Astrocyte of the spinal cord (primary cell): ENCODE data around the gene PLA2G6.

Experiments used
- DNase-seq: peaks from one replicate; pipeline ENCODE4 v3.0.0; 2011; ENCODE audit warnings: low read depth, low spot score
- H3K4me3 ChIP-seq: 2 replicates; pipeline ENCODE4 v1.5.1; 2011; ENCODE audit warnings: low read depth, mild to moderate bottlenecking, low read length, moderate library complexity
- CTCF ChIP-seq: IDR thresholded peaks from 2 replicates; pipeline ENCODE4 v1.5.1; 2012; ENCODE audit warnings: low read depth, mild to moderate bottlenecking, low read length, inconsistent platforms
- in situ Hi-C: cut with HindIII; loops from 2 replicates; pipeline ENCODE4 v1.10.0; 2017; ENCODE audit warnings: low sequenced_read_pairs

The PLA2G6 gene

GRCh38 chr22:38220163-38220562, 38.5 kb upstream of the PLA2G6 start:
- in situ Hi-C loops, result no loop called here
- H3K4me3 ChIP-seq, result no peak overlapping the region
- TF ChIP-seq CTCF, result no peak

GRCh38 chr22:38219632-38220031, 38.0 kb upstream of the PLA2G6 start:
- in situ Hi-C loops, result no loop called here
- TF ChIP-seq CTCF, result no peak
- no peak for DNase-seq
- no peak overlapping the region for H3K4me3 ChIP-seq

More at GRCh38 chr22:38220163-38220562, 38.5 kb upstream of the PLA2G6 start:
- no peak for DNase-seq

GRCh38 chr22:38218661-38219622, 37.3 kb upstream of the PLA2G6 start:
- in situ Hi-C loops, result no loop called here
- peak; percentile 94 for DNase-seq
- H3K4me3 ChIP-seq, result no peak overlapping the region
- TF ChIP-seq CTCF, result no peak

GRCh38 chr22:38215156-38216038, 33.8 kb upstream of the PLA2G6 start:
- in situ Hi-C loops, result no loop called here
- TF ChIP-seq CTCF, result no peak
- H3K4me3 ChIP-seq, result no peak overlapping the region
- no peak for DNase-seq

GRCh38 chr22:38214302-38215056, 32.8 kb upstream of the PLA2G6 start:
- DNase-seq, result peak; percentile 71
- H3K4me3 ChIP-seq, result peak overlapping the region; percentile 15

More at GRCh38 chr22:38214302-38215056, 32.8 kb upstream of the PLA2G6 start:
- in situ Hi-C loops, result no loop called here
- TF ChIP-seq CTCF, result peak; percentile 25
